ENCODE results near the gene MYCBP. TPM values are rescaled to one million over a fixed set of nuclear protein-coding genes. Genes with fewer than 3 reads are reported as not detected.

Gene MYCBP
- total and polyA plus RNA-seq, 2 experiments from 2014 or later = 33.6 to 82.3 TPM

DNA sequence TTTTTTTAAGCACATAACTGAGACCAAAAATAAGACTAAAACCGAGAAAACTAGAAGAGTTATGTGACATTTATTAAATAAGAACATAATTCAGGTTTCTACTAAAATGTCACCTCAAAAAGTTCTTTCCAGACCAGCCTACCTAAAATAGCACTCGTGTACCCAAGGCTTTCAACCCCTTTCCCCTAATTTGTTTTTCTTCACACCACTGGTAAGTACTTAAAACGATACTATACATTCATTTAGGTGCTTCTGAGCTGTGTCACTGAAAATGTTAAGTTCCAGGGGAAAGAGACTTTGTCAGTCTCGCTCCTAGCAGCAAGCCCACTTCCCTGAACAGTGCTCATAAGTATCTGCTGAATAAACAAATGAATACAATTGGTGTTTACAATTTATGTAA is 20.4 kb downstream of the MYCBP start (continued):
- TF ChIP-seq REST (IDR thresholded peaks at IDR 0.05; ENCODE audit: unreplicated experiment) (no peak), NANOG (IDR thresholded peaks at IDR 0.05; ENCODE audit: borderline replicate concordance) (no peak), JUNB (IDR thresholded peaks at IDR 0.05; ENCODE audit: unreplicated experiment) (no peak), POLR2AphosphoS5 (IDR thresholded peaks at IDR 0.05; ENCODE audit: low read depth) (no peak), EZH2 (IDR thresholded peaks at IDR 0.05; ENCODE audit: low read depth, unreplicated experiment) (no peak), STAT1 (IDR thresholded peaks at IDR 0.05; ENCODE audit: unreplicated experiment) (no peak), EZH2phosphoT487 (IDR thresholded peaks at IDR 0.05; ENCODE audit: unreplicated experiment) (no peak)
- TF ChIP-seq, protein P1, sequence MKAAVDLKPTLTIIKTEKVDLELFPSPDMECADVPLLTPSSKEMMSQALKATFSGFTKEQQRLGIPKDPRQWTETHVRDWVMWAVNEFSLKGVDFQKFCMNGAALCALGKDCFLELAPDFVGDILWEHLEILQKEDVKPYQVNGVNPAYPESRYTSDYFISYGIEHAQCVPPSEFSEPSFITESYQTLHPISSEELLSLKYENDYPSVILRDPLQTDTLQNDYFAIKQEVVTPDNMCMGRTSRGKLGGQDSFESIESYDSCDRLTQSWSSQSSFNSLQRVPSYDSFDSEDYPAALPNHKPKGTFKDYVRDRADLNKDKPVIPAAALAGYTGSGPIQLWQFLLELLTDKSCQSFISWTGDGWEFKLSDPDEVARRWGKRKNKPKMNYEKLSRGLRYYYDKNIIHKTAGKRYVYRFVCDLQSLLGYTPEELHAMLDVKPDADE (IDR thresholded peaks at IDR 0.05) = no peak

DNA sequence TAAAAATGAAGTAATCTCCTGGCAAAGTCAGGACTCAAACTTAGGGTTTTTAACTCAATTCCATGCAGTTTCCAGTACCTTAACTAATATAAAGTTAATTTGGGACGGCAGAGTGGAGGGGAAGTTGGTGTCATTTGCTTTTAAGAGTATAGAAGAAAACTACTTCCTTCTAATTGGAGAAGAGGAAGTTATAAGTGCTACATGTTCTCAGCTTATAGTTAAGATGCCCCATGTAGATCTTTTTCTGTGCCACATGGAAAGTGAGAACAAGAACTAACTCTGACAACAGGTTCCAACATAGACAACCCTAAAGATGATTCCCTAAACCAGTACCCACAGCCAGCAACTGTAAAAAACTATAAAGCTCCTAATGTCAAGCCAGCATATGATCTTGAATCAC is 25.1 kb downstream of the MYCBP start:
- DNase-seq (ENCODE audit: low spot score) (no peak), ATAC-seq (no peak)
- H3K36me3 Mint-ChIP-seq (ENCODE audit: low read depth) = peaks cover 51% of the 10 kb centered on the region
- Histone ChIP-seq H3K4me3 (no peak overlapping the region), H2AFZ (no peak overlapping the region), H3K9me2 (ENCODE audit: insufficient read depth) (no peaks in the 10 kb centered on the region), H3K4me1 (ENCODE audit: insufficient read depth) (0 out of 2 replicates have a peak, but pooled peaks cover 3% of the 10 kb centered on the region), H4K20me1 (replicated peaks; ENCODE audit: insufficient read depth) (0 out of 2 replicates have a peak, but pooled peaks cover 9% of the 10 kb centered on the region), H3K27ac (ENCODE audit: low read depth) (no peak overlapping the region), H3K27me3 (ENCODE audit: insufficient read depth) (no peaks in the 10 kb centered on the region), H3F3A (replicated peaks; ENCODE audit: low read depth) (no peaks in the 10 kb centered on the region), H3K79me2 (replicated peaks; ENCODE audit: insufficient read depth) (no peaks in the 10 kb centered on the region; the same call in 1 of the 2 replicates), H3K4me2 (no peak overlapping the region), H3K36me3 (ENCODE audit: insufficient read depth) (peaks cover 18% of the 10 kb centered on the region; the same call in 1 of the 2 replicates)
- no peaks in the 10 kb centered on the region for H3K4me1 Mint-ChIP-seq
- no peak overlapping the region for H3K27ac Mint-ChIP-seq
- H3K27me3 Mint-ChIP-seq (ENCODE audit: insufficient read depth, low read depth, poor library complexity) = no peaks in the 10 kb centered on the region
- no peak overlapping the region for H3K4me3 Mint-ChIP-seq
- no peaks in the 10 kb centered on the region for H3K9me3 Mint-ChIP-seq
- no peak for TF ChIP-seq STAT1 (IDR thresholded peaks at IDR 0.05; ENCODE audit: unreplicated experiment)
- no peak for TF ChIP-seq EZH2phosphoT487 (IDR thresholded peaks at IDR 0.05; ENCODE audit: unreplicated experiment)
- TF ChIP-seq ZNF462 (CRISPR knock-in tag; IDR thresholded peaks at IDR 0.05) = no peak
- TF ChIP-seq, protein P2, sequence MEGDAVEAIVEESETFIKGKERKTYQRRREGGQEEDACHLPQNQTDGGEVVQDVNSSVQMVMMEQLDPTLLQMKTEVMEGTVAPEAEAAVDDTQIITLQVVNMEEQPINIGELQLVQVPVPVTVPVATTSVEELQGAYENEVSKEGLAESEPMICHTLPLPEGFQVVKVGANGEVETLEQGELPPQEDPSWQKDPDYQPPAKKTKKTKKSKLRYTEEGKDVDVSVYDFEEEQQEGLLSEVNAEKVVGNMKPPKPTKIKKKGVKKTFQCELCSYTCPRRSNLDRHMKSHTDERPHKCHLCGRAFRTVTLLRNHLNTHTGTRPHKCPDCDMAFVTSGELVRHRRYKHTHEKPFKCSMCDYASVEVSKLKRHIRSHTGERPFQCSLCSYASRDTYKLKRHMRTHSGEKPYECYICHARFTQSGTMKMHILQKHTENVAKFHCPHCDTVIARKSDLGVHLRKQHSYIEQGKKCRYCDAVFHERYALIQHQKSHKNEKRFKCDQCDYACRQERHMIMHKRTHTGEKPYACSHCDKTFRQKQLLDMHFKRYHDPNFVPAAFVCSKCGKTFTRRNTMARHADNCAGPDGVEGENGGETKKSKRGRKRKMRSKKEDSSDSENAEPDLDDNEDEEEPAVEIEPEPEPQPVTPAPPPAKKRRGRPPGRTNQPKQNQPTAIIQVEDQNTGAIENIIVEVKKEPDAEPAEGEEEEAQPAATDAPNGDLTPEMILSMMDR (conservative IDR thresholded peaks at IDR 0.05; ENCODE audit: low read depth in 2 of 2) = no peak
- TF ChIP-seq CREB1 (CRISPR knock-in tag; IDR thresholded peaks at IDR 0.05; ENCODE audit: low read depth) = no peak
- no peak for TF ChIP-seq JUNB (IDR thresholded peaks at IDR 0.05; ENCODE audit: unreplicated experiment)
- TF ChIP-seq POLR2AphosphoS5 (IDR thresholded peaks at IDR 0.05; ENCODE audit: low read depth) = no peak

All from GM23338 (cell line).